Common myeloid progenitor, CD34-positive (primary cell): Measurements from ENCODE around the gene AP2S1.

Source experiments
- CTCF ChIA-PET: fragments of 350-600 bp; sonication (Branson Sonifier 250); formaldehyde crosslinking; loops from one replicate; lab custom pipeline; 2021; ENCODE audit warnings: antibody characterized with exemption; lab: Charles Lee
- POLR2A ChIA-PET: fragments of 350-600 bp; sonication (Branson Sonifier 250); formaldehyde crosslinking; loops from one replicate; lab custom pipeline; 2021; ENCODE audit warnings: antibody characterized with exemption; lab: Charles Lee
- DNase-seq, 3 donors: peaks; one replicate each; pipeline versions ENCODE4 v3.0.0 to v3.0.0-alpha.2; 2013
- H3K27ac ChIP-seq, 2 experiments: 1 replicate in 1 of 2; 2 replicates in 1 of 2; pipeline ENCODE4 v1.7.0; 2013; ENCODE audit warnings: inconsistent platforms in 2 of 2, low read length in 2 of 2, mild to moderate bottlenecking in 2 of 2, low read depth in 1 of 2, moderate library complexity in 1 of 2; ENCODE audit not compliant: severe bottlenecking in 2 of 2, insufficient read depth in 1 of 2, poor library complexity in 1 of 2
- H3K27me3 ChIP-seq, 5 experiments: replicated peaks in 2 of 5; 1 replicate in 3 of 5; 2 replicates in 2 of 5; pipeline versions ENCODE4 v1.6.1 to v1.7.0; 2013; ENCODE audit warnings: low read length in 4 of 5, mild to moderate bottlenecking in 2 of 5, moderate library complexity in 2 of 5, inconsistent platforms in 1 of 5; ENCODE audit not compliant: insufficient read depth in 5 of 5, control insufficient read depth in 4 of 5
- H3K36me3 ChIP-seq, 4 experiments: 1 replicate in 2 of 4; 2 replicates in 2 of 4; pipeline versions ENCODE4 v1.6.1 to v1.7.0; 2013; ENCODE audit warnings: low read length in 3 of 4, control low read depth in 1 of 4, mild to moderate bottlenecking in 1 of 4; ENCODE audit not compliant: control insufficient read depth in 4 of 4, insufficient read depth in 4 of 4
- H3K4me1 ChIP-seq, 4 experiments: 1 replicate in 3 of 4; 2 replicates in 1 of 4; pipeline versions ENCODE4 v1.6.1 to v1.7.1; 2013; ENCODE audit warnings: low read length in 3 of 4, mild to moderate bottlenecking in 3 of 4, control low read depth in 1 of 4, inconsistent platforms in 1 of 4, moderate library complexity in 1 of 4; ENCODE audit not compliant: control insufficient read depth in 4 of 4, insufficient read depth in 4 of 4; ENCODE audit errors: control extremely low read depth in 1 of 4
- H3K4me3 ChIP-seq, 7 experiments: 1 replicate in 4 of 7; 2 replicates in 3 of 7; pipeline versions ENCODE4 v1.5.1 to v1.7.0; 2013; ENCODE audit warnings: mild to moderate bottlenecking in 7 of 7, low read length in 6 of 7, moderate library complexity in 6 of 7, inconsistent platforms in 2 of 7, low read depth in 2 of 7, control low read depth in 1 of 7; ENCODE audit not compliant: insufficient read depth in 4 of 7, control insufficient read depth in 1 of 7; ENCODE audit errors: extremely low read depth in 1 of 7
- H3K9me3 ChIP-seq, 5 experiments: 1 replicate in 4 of 5; 2 replicates in 1 of 5; pipeline versions ENCODE4 v1.6.1 to v1.7.1; 2013; ENCODE audit warnings: low read length in 4 of 5, mild to moderate bottlenecking in 2 of 5, inconsistent platforms in 1 of 5, low read depth in 1 of 5, moderate library complexity in 1 of 5; ENCODE audit not compliant: control insufficient read depth in 4 of 5, insufficient read depth in 2 of 5; ENCODE audit errors: control extremely low read depth in 1 of 5
- WGBS: methylation state at CpG from one replicate; pipeline ENCODE4 v1.1.5; 2013; ENCODE audit not compliant: insufficient coverage; 5-methylcytosine and 5-hydroxymethylcytosine counted together

Gene AP2S1

GRCh38 chr19:46868025-46868802 lies 17.6 kb upstream of the AP2S1 start:
- ChIA-PET CTCF (interaction anchor here (0.7 to 1.0 kb wide), 3 partner anchors 9 to 122 kb away, joined by 3 to 4 read pairs (median 3); no protein-coding TSS in a partner anchor), POLR2A (interaction anchor here (0.6 kb wide), 1 partner anchor 167 kb away, joined by 4 read pairs; no protein-coding TSS in a partner anchor)
- H3K9me3 ChIP-seq, result no peaks in the 10 kb centered on the region
- H3K27me3 ChIP-seq, result no peaks in the 10 kb centered on the region
- 96% methylated on average over 3 of the region's 4 CpGs for WGBS
- H3K27ac ChIP-seq, result no peak overlapping the region
- H3K4me3 ChIP-seq, result no peak overlapping the region
- H3K4me1 ChIP-seq, result peaks cover 3 to 26% (median 15%) of the 10 kb centered on the region in 4 experiments
- peaks cover 0 to 6% (median 1%) of the 10 kb centered on the region in 4 experiments for H3K36me3 ChIP-seq
- DNase-seq, result no peak

- 100% methylated on average over 1 of the region's 3 CpGs for WGBS
- peaks cover 5 to 37% (median 25%) of the 10 kb centered on the region in 4 experiments for H3K4me1 ChIP-seq
- peaks cover 0 to 3% (median 1%) of the 10 kb centered on the region in 4 experiments for H3K36me3 ChIP-seq
- H3K4me3 ChIP-seq, result no peak overlapping the region
- no peak overlapping the region for H3K27ac ChIP-seq
- ChIA-PET CTCF (interaction anchor here (1.2 kb wide), 1 partner anchor 17 kb away, joined by 3 read pairs; no protein-coding TSS in a partner anchor), POLR2A (interaction anchor here (1.0 kb wide), 1 partner anchor 16 kb away, joined by 4 read pairs; the partner anchor contains the start of gene AP2S1)
- DNase-seq, result no peak
- no peaks in the 10 kb centered on the region for H3K9me3 ChIP-seq
- no peaks in the 10 kb centered on the region for H3K27me3 ChIP-seq
These were observed 16.5 kb upstream of the AP2S1 start for GRCh38 chr19:46867170-46867569.

- Histone ChIP-seq H3K9me3 (no peaks in the 10 kb centered on the region), H3K27me3 (no peaks in the 10 kb centered on the region), H3K36me3 (peaks cover 0 to 3% (median 1%) of the 10 kb centered on the region in 4 experiments), H3K4me3 (no peak overlapping the region), H3K4me1 (peaks cover 8 to 43% (median 31%) of the 10 kb centered on the region in 4 experiments), H3K27ac (peak overlapping the region in 1 of 2 experiments; percentile 10)
- WGBS, result 0% methylated on average over 1 of the region's 3 CpGs
- POLR2A ChIA-PET, result interaction anchor here (1.0 kb wide), 1 partner anchor 16 kb away, joined by 4 read pairs; the partner anchor contains the start of gene AP2S1
- DNase-seq, result no peak
- CTCF ChIA-PET, result interaction anchor here (1.2 kb wide), 1 partner anchor 18 kb away, joined by 3 read pairs; no protein-coding TSS in a partner anchor
These were observed 15.9 kb upstream of the AP2S1 start for GRCh38 chr19:46866407-46867136.

- no peak for DNase-seq
- H3K27ac ChIP-seq, result peak overlapping the region in 1 of 2 experiments; percentile 45
- CTCF ChIA-PET, result interaction anchor here (0.6 to 1.1 kb wide), 2 partner anchors 60 to 106 kb away, joined by 3 to 4 read pairs; no protein-coding TSS in a partner anchor
- no peaks in the 10 kb centered on the region for H3K9me3 ChIP-seq
- no peak overlapping the region for H3K4me3 ChIP-seq
- H3K36me3 ChIP-seq, result peaks cover 0 to 3% (median 1%) of the 10 kb centered on the region in 4 experiments
- peaks cover 8 to 52% (median 38%) of the 10 kb centered on the region in 4 experiments for H3K4me1 ChIP-seq
- H3K27me3 ChIP-seq, result no peaks in the 10 kb centered on the region
- WGBS, result 96% methylated on average over 6 of the region's 6 CpGs
- POLR2A ChIA-PET, result interaction anchor here (0.6 kb wide), 2 partner anchors 19 to 36 kb away, joined by 3 read pairs; no protein-coding TSS in a partner anchor
These were observed 13.4 kb upstream of the AP2S1 start for GRCh38 chr19:46863818-46864629.

GRCh38 chr19:46862974-46863632 lies 12.5 kb upstream of the AP2S1 start:
- WGBS, result 100% methylated on average over 1 of the region's 4 CpGs
- ChIA-PET POLR2A (interaction anchor here (0.6 kb wide), 2 partner anchors 20 to 37 kb away, joined by 3 read pairs; no protein-coding TSS in a partner anchor), CTCF (interaction anchor here (0.6 to 1.1 kb wide), 2 partner anchors 61 to 105 kb away, joined by 3 to 4 read pairs; no protein-coding TSS in a partner anchor)
- Histone ChIP-seq H3K4me3 (peak overlapping the region in 4 of 7 experiments; percentile 50 to 90 (median 70)), H3K27ac (peak overlapping the region in 1 of 2 experiments; percentile 45), H3K4me1 (peaks cover 8 to 52% (median 38%) of the 10 kb centered on the region in 4 experiments), H3K27me3 (no peaks in the 10 kb centered on the region), H3K9me3 (no peaks in the 10 kb centered on the region), H3K36me3 (peaks cover 0 to 3% (median 2%) of the 10 kb centered on the region in 4 experiments)
- DNase-seq, result peak; percentile 21 to 64 (median 48)

GRCh38 chr19:46862503-46862834 lies 11.8 kb upstream of the AP2S1 start:
- 54% methylated on average over 9 of the region's 9 CpGs for WGBS
- H3K4me3 ChIP-seq, result peak overlapping the region in 6 of 7 experiments; percentile 67 to 90 (median 75)
- CTCF ChIA-PET, result no interaction called here
- no peak overlapping the region for H3K27ac ChIP-seq
- POLR2A ChIA-PET, result no interaction called here
- DNase-seq, result no peak
- H3K9me3 ChIP-seq, result no peaks in the 10 kb centered on the region
- H3K4me1 ChIP-seq, result peaks cover 8 to 52% (median 38%) of the 10 kb centered on the region in 4 experiments
- no peaks in the 10 kb centered on the region for H3K27me3 ChIP-seq
- H3K36me3 ChIP-seq, result peaks cover 0 to 3% (median 2%) of the 10 kb centered on the region in 4 experiments
